ENCODE results near the gene HES7. TPM values are rescaled to one million over a fixed set of nuclear protein-coding genes. Genes with fewer than 3 reads are reported as not detected.
"Not testable (repeated sequence)": the region's sequence is repeated elsewhere in the genome, so short reads cannot be mapped to it uniquely, and the experiment has no call there.

Gene HES7
- total RNA-seq, 6 experiments from 2014 or later, result not detected

- TF ChIP-seq, protein P1, sequence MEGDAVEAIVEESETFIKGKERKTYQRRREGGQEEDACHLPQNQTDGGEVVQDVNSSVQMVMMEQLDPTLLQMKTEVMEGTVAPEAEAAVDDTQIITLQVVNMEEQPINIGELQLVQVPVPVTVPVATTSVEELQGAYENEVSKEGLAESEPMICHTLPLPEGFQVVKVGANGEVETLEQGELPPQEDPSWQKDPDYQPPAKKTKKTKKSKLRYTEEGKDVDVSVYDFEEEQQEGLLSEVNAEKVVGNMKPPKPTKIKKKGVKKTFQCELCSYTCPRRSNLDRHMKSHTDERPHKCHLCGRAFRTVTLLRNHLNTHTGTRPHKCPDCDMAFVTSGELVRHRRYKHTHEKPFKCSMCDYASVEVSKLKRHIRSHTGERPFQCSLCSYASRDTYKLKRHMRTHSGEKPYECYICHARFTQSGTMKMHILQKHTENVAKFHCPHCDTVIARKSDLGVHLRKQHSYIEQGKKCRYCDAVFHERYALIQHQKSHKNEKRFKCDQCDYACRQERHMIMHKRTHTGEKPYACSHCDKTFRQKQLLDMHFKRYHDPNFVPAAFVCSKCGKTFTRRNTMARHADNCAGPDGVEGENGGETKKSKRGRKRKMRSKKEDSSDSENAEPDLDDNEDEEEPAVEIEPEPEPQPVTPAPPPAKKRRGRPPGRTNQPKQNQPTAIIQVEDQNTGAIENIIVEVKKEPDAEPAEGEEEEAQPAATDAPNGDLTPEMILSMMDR (IDR thresholded peaks at IDR 0.05), result no peak
- TF ChIP-seq POLR2A (IDR thresholded peaks at IDR 0.05), result no peak
- ATAC-seq (no peak), DNase-seq (no peak)
- peaks cover 0 to 6% (median 2%) of the 10 kb centered on the region in 4 donors for H3K4me1 ChIP-seq
- peaks cover 0 to 9% of the 10 kb centered on the region in 2 donors for H3K27me3 ChIP-seq
- no peak overlapping the region for H3K27ac ChIP-seq
- H3K4me3 ChIP-seq, result no peak overlapping the region
- no peaks in the 10 kb centered on the region for H3K9me3 ChIP-seq
- no peaks in the 10 kb centered on the region for H3K36me3 ChIP-seq
- intact Hi-C loops (cut with DNase I), result loop anchor here in 1 of 2 donors (10.0 kb wide), 1 partner anchor 46 kb away; no protein-coding TSS in a partner anchor
- 15% methylated on average over 5 of the region's 10 CpGs for WGBS (ENCODE audit: insufficient coverage, low coverage, low lambda C conversion rate, missing lambda C conversion rate)
These were observed 13.5 kb downstream of the HES7 start for GRCh38 chr17:8110456-8110804.

DNA sequence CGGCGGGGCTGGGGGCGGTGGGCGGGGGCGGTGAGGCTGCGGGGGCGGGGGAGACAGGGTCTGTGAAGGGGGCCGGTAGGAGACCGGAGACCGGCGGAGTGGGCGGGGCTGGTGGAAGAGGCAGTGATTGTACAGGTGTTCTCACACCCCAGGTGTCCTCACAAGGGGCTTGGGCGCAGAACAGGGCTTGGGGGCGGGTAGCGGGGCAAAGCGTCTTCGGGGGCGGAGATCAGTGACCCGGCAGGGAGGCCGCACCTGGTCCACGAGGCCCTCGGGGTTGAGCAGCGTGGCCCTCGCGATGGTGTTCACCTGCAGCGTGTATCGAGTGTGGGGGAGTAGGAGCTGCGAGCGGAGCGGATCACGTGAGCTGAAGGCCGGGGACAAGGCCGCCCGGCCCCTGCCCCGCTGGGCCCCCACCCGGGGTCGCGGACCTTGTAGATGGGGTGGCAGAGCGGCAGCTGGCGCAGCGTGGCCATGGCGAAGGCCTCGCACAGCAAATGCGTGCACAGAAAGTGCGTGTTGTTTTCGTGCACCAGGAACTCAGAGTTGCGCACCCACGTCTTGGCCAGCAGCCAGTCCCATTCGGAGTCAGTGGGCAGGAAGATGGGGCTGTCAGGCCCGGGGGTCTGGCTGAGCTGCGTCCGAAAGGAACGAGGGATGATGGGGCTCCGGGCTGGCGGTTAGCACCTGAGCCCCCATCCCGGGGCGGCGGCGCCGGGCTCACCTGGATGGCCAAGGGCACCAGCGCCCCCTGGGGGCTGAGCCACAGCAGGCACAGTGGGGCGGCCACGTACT lies 14.0 kb downstream of the HES7 start:
- intact Hi-C loops (cut with DNase I), result loop anchor here in 1 of 2 donors (10.0 kb wide), 1 partner anchor 45 kb away; no protein-coding TSS in a partner anchor
- no peaks in the 10 kb centered on the region for H3K36me3 ChIP-seq
- 25% methylated on average over 4 of the region's 63 CpGs for WGBS (ENCODE audit: insufficient coverage, low coverage, low lambda C conversion rate, missing lambda C conversion rate)
- peak; percentile 72 to 86 (median 78) for ATAC-seq
- no peaks in the 10 kb centered on the region for H3K9me3 ChIP-seq
- peak overlapping the region in 1 of 3 donors; percentile 10 for H3K4me3 ChIP-seq
- peak in 2 of 3 donors; percentile 66 to 69 for DNase-seq
- peaks cover 0 to 6% (median 2%) of the 10 kb centered on the region in 4 donors for H3K4me1 ChIP-seq
- no peak overlapping the region for H3K27ac ChIP-seq
- H3K27me3 ChIP-seq, result peaks cover 0 to 9% of the 10 kb centered on the region in 2 donors
- TF ChIP-seq, protein P1 (IDR thresholded peaks at IDR 0.05), result peak; percentile 71 to 81 (median 74)
- TF ChIP-seq POLR2A (IDR thresholded peaks at IDR 0.05), result no peak

GRCh38 chr17:8108972-8109660 lies 14.8 kb downstream of the HES7 start:
- WGBS (ENCODE audit: insufficient coverage, low coverage, low lambda C conversion rate, missing lambda C conversion rate), result 78% methylated on average over 26 of the region's 33 CpGs
- peaks cover 0 to 9% of the 10 kb centered on the region in 2 donors for H3K27me3 ChIP-seq

GRCh38 chr17:8106980-8107379 lies 16.9 kb downstream of the HES7 start:
- H3K36me3 ChIP-seq; ATAC-seq; H3K27ac ChIP-seq; H3K4me1 ChIP-seq; H3K9me3 ChIP-seq; intact Hi-C loops (cut with DNase I); H3K27me3 ChIP-seq; DNase-seq; H3K4me3 ChIP-seq: not testable (repeated sequence)
- no CpG with 5 or more reads among the region's 4 CpGs for WGBS (ENCODE audit: insufficient coverage, low coverage, low lambda C conversion rate, missing lambda C conversion rate)

More at GRCh38 chr17:8108972-8109660, 14.8 kb downstream of the HES7 start:
- Histone ChIP-seq H3K9me3 (no peaks in the 10 kb centered on the region), H3K4me1 (peaks cover 0 to 6% (median 2%) of the 10 kb centered on the region in 4 donors), H3K4me3 (no peak overlapping the region), H3K36me3 (no peaks in the 10 kb centered on the region), H3K27ac (no peak overlapping the region)
- TF ChIP-seq POLR2A (IDR thresholded peaks at IDR 0.05), result no peak
- TF ChIP-seq, protein P1 (IDR thresholded peaks at IDR 0.05), result no peak
- intact Hi-C loops (cut with DNase I), result no loop called here
- no peak for DNase-seq
- no peak for ATAC-seq

DNA sequence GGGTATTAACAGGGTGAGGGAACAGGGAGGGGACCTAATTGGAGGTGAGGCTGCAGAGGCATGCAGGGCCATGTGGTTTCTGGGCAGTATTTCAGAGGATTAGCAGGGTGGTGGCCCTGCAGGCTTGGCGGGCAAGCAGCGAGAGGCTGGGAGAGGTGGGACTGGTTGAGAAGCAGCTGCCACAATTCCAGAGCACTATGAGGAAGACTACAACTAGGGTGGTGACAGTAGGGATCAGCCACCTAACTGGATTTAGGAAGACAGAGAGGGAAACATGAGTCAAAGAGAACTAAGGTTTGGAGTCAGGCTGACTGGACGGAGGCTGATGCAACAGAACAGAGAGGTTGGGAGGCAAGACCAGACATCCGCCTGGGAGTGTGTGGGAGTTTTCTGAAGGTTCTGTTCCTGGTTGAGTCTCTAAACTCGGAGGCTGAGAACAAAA lies 17.9 kb downstream of the HES7 start:
- peaks cover 0 to 6% (median 2%) of the 10 kb centered on the region in 4 donors for H3K4me1 ChIP-seq
- WGBS (ENCODE audit: insufficient coverage, low coverage, low lambda C conversion rate, missing lambda C conversion rate), result 62% methylated on average over 4 of the region's 5 CpGs
- H3K27ac ChIP-seq, result no peak overlapping the region
- no peaks in the 10 kb centered on the region for H3K27me3 ChIP-seq
- intact Hi-C loops (cut with DNase I), result no loop called here
- no peak for ATAC-seq
- H3K9me3 ChIP-seq, result no peaks in the 10 kb centered on the region
- H3K4me3 ChIP-seq, result no peak overlapping the region
- TF ChIP-seq, protein P1 (IDR thresholded peaks at IDR 0.05), result no peak
- no peak for TF ChIP-seq POLR2A (IDR thresholded peaks at IDR 0.05)
- H3K36me3 ChIP-seq, result no peaks in the 10 kb centered on the region
- DNase-seq, result no peak
